NCI-H345 (cell line): ENCODE measurements around the gene OBP2B.
A peak's percentile ranks its signal among the peaks of the same experiment; 100 is the strongest.
"Not testable (repeated sequence)": the region's sequence is repeated elsewhere in the genome, so short reads cannot be mapped to it uniquely, and the experiment has no call there.

ENCODE experiments used
- DNase-seq: peaks from one replicate; lab custom pipeline; 2025; lab: John Stamatoyannopoulos, UW

The OBP2B gene

GRCh38 chr9:133201424-133202144, 7.5 kb downstream of the OBP2B start:
- no peak for DNase-seq

GRCh38 chr9:133200631-133201030, 8.4 kb downstream of the OBP2B start:
- no peak for DNase-seq

GRCh38 chr9:133199648-133200321, 9.3 kb downstream of the OBP2B start:
- no peak for DNase-seq

- DNase-seq, result no peak
Observed at GRCh38 chr9:133195029-133195428, 14.0 kb downstream of the OBP2B start.

GRCh38 chr9:133194597-133194996, 14.5 kb downstream of the OBP2B start:
- no peak for DNase-seq

- no peak for DNase-seq
Observed at GRCh38 chr9:133191989-133192388, 17.1 kb downstream of the OBP2B start.

- no peak for DNase-seq
Observed at GRCh38 chr9:133189826-133190225, 19.2 kb downstream of the OBP2B start.

GRCh38 chr9:133188843-133189180, 20.2 kb downstream of the OBP2B start:
- no peak for DNase-seq

GRCh38 chr9:133188006-133188842, 20.8 kb downstream of the OBP2B start:
- peak; percentile 71 for DNase-seq

- no peak for DNase-seq
Observed at GRCh38 chr9:133187561-133188005, 21.5 kb downstream of the OBP2B start.

GRCh38 chr9:133186736-133187135, 22.3 kb downstream of the OBP2B start:
- no peak for DNase-seq

GRCh38 chr9:133184971-133185370, 24.1 kb downstream of the OBP2B start:
- peak; percentile 71 for DNase-seq

- no peak for DNase-seq
Observed at GRCh38 chr9:133182151-133182550, 26.9 kb downstream of the OBP2B start.

- DNase-seq, result no peak
Observed at GRCh38 chr9:133181561-133181960, 27.5 kb downstream of the OBP2B start.

GRCh38 chr9:133180953-133181352, 28.1 kb downstream of the OBP2B start:
- DNase-seq, result no peak

- DNase-seq, result no peak
Observed at GRCh38 chr9:133173056-133173455, 36.0 kb downstream of the OBP2B start.

GRCh38 chr9:133171161-133171961, 37.7 kb downstream of the OBP2B start:
- no peak for DNase-seq

- DNase-seq, result no peak
Observed at GRCh38 chr9:133170716-133171115, 38.3 kb downstream of the OBP2B start.

- not testable (repeated sequence) for DNase-seq
Observed at GRCh38 chr9:133169687-133170086, 39.4 kb downstream of the OBP2B start.

GRCh38 chr9:133169102-133169501, 39.9 kb downstream of the OBP2B start:
- no peak for DNase-seq

GRCh38 chr9:133168432-133168831, 40.6 kb downstream of the OBP2B start:
- no peak for DNase-seq

GRCh38 chr9:133167769-133168168, 41.3 kb downstream of the OBP2B start:
- no peak for DNase-seq
